Endometrial microvascular endothelial cells (primary cell): ENCODE measurements around the gene DENND1A. TPM values are rescaled to one million over a fixed set of nuclear protein-coding genes. Genes with fewer than 3 reads are reported as not detected.
"Not testable (repeated sequence)": the region's sequence is repeated elsewhere in the genome, so short reads cannot be mapped to it uniquely, and the experiment has no call there.

Source experiments
- in situ Hi-C: cut with HindIII; loops from 2 replicates; pipeline ENCODE4 v1.10.0; 2017; ENCODE audit warnings: low sequenced_read_pairs, low pct_unique_long_range_greater_than_20kb; ENCODE audit errors: inconsistent ontology term
- total RNA-seq: library from RNA; depleted of rRNA; stranded (reverse); fragments of >200 nt; gene quantifications from one replicate; pipeline ENCODE4 v1.2.3, GENCODE V29; 2015; ENCODE audit errors: inconsistent ontology term

The DENND1A gene
- total RNA-seq, 1 donor from 2014 or later: 13.6 TPM

GRCh38 chr9:123761905-123762605 is 167.9 kb downstream of the DENND1A start:
- in situ Hi-C loops: no loop called here

- in situ Hi-C loops: no loop called here
These were observed 172.0 kb downstream of the DENND1A start for GRCh38 chr9:123757960-123758359.

DNA sequence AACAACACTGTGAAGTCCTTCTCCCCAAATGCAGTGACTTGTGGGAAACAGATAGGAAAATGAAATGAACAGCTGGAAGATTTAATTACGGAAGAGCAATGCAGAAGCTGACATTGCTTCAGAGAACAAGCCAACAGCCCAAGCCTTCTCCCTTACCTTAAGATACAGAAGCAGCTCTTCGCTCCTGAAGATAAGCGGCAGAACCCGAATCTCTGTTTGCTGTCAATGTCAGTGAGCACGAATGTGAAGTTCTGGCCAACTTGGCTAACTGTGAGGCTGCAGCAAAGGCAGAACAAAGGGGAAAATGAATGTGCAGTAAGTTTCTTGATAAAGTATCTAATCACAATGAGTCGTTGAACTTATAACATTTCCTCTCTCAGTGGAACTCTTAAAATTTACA is 172.4 kb downstream of the DENND1A start:
- in situ Hi-C loops: no loop called here

DNA sequence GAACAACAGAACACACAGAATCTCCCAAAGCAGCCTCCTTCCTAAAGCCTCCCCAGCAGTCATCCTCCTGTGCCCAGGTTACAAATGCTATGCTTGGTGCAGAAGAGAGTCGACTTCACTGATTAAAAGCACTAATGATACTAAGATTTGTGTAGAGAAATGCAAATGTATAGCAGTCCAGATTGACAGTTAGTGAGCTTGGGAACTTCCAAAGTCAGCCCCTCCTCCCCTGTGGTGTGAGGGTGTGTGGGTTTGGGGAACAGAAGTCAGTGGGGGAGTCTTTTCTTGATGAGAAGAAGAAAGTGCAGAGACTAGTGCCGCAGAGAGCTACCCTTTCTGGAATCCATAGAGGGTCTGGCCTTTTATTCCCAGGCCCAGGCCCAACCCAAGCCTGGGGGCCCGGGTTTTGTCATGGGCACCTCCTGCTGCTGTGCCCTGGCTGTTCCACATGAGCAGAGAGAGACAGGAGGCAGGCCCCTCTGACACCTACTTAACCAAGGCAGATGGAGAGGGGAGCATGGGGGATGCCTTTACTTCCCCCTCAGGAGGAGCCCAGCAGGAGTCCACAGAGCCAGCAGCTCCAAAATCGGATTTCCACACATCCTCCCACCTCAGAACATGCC is 173.3 kb downstream of the DENND1A start:
- in situ Hi-C loops: no loop called here

- in situ Hi-C loops: no loop called here
These were observed 176.2 kb downstream of the DENND1A start for GRCh38 chr9:123753669-123754258.

DNA sequence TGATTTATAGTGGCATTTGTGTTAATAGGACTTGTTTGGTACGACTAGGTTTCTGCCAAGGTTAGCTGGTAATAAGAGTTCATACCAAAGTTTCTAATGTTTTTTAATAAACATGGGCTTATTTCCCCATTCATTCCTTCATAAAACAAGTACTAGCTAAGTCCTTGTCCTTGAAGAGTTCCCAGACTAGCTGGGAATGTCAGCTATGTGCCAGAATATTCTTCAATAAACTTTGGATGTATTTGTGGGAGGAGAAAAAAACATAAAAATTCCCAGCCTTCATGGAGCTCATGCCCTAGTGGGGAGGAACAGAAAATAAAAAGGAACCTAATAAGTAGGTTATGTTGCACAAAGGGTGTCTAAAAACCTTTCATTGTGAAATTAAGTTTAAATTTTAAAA is 176.9 kb downstream of the DENND1A start:
- in situ Hi-C loops: no loop called here

GRCh38 chr9:123749580-123750202 is 180.2 kb downstream of the DENND1A start:
- in situ Hi-C loops: no loop called here

DNA sequence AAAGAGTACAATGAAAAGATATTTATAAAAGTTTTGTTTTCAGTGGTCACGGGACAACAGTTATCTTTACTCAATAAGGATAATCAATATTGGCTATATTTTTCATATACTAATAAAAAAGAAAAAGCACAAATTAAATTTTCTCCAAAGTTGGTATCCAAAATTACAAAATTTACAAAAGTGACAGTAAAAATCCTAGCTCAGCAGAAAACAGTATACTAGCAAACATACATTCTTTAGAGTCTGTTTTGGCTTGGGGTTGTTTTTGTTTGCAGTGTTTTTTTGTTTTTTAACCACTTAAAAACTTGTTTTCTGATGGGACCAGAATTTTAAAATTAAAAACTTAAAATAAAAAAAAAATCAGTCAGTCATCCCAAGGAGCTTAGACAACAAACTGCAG is 183.2 kb downstream of the DENND1A start:
- in situ Hi-C loops: no loop called here

DNA sequence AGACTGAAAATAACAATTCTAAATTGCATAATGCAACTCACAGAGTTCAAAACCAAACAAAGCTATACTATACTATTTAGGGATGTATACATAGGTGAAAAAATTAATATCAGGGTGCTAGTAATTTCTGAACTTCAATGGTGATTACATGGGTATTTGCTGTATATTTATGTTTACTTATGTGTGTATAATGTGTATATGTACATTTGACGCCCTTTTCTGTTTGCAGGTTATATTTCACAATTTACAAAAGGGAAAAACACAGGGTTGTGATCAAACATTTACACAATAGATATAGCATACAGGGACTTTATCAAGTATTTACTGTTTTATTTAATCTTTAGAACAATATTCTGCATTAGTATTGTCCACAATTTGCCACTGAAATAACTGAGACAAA is 184.0 kb downstream of the DENND1A start:
- in situ Hi-C loops: no loop called here

- in situ Hi-C loops: no loop called here
These were observed 184.5 kb downstream of the DENND1A start for GRCh38 chr9:123745451-123745850.

- in situ Hi-C loops: no loop called here
These were observed 186.2 kb downstream of the DENND1A start for GRCh38 chr9:123743737-123744136.

- in situ Hi-C loops: no loop called here
These were observed 187.7 kb downstream of the DENND1A start for GRCh38 chr9:123742009-123742767.

GRCh38 chr9:123741214-123741613 is 188.7 kb downstream of the DENND1A start:
- in situ Hi-C loops: no loop called here

DNA sequence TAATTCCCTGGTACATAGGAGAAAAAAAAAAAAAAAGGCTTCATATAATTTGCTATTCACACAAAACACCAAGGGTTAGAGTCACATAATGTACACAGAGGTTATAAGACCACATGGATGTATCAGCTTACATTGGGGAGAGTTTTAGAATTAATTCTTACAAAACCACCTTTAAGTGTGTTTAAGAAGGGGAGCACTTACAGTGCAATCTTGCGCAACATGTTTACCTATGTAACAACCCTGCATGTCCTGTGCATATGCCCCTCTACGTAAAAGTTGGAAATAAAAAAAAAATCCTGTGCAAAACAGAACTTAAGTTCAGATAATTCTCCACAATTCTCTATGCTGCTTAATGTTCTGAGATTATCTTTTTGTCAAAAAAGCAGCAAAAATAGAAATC is 190.0 kb downstream of the DENND1A start:
- in situ Hi-C loops: no loop called here

DNA sequence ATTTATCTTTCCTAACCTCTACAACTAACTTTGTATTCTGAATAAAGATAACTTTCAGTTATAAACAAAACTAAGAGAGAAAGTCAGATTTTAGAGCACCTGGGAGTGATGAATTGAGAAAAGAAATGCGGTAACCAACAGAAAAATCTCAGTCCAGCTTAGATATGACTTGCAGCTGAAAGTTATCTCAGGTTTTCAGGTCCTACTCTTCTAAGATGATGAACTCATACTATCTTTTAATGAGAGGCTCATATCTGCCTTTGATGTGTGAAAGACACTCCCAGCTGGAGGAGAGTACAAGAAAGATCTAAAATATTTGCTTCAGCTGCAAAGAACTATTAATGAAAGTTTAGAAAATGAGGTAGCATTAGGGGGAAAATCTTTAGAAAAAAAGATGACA is 190.5 kb downstream of the DENND1A start:
- in situ Hi-C loops: no loop called here

- in situ Hi-C loops: no loop called here
These were observed 191.3 kb downstream of the DENND1A start for GRCh38 chr9:123738648-123739047.

DNA sequence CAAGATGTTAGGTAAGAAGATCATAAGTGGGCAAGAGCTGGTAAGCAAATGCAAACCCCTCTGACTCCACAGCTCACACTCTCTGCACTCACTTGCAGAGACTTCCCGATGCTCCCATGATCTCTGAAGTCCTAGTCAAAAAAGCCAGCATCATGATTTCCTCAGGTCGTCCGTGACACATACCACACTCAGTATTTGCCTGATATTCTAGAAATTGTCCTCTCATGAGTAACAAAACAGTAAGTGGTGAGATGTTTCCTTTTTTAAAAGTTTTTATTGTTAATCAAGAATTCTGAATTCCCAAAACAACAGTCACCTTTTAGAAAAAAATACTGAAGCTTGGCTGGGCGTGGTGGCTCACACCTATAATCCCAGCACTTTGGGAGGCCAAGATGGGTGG is 194.6 kb downstream of the DENND1A start:
- in situ Hi-C loops: no loop called here

GRCh38 chr9:123728571-123728970 is 201.4 kb downstream of the DENND1A start:
- in situ Hi-C loops: not testable (repeated sequence)

DNA sequence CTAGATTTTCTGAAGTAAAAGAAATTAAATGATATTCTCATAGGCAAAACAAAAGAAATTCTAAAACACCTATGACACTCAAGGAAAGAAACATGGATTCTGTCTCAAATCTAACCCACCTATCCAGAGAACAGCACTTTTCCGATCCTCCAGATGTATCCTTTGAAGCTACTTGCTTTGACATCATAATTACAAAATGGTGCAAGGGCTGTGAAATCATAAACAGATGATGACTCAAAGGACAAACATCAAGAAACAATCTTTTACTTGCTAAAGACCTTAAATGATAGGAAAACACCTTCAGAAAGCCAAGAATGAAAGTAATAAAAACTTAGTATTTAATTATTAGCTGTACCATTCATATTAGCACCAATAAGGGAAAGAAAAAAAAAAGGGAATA is 202.6 kb downstream of the DENND1A start:
- in situ Hi-C loops: no loop called here
